HCT116 (cell line): ENCODE results near the gene RUNX2. TPM values are rescaled to one million over a fixed set of nuclear protein-coding genes. Genes with fewer than 3 reads are reported as not detected.

Source experiments
- ATAC-seq: fragments of 200-7000 bp; cut with Tn5 transposase; 2 replicates; pipeline ENCODE4 v1.9.1; 2020; ENCODE audit warnings: mild to moderate bottlenecking, moderate library complexity
- BruUV-seq: library from RNA; stranded (reverse); fragments of 400-500 nt; replicated peaks from 2 replicates; lab custom pipeline; 2021; lab: Mats Ljungman, UMichigan
- CTCF ChIA-PET: fragments of 300-600 bp; sonication (Branson Sonifier 250); formaldehyde crosslinking; loops from one replicate; lab custom pipeline; 2021; ENCODE audit warnings: antibody characterized with exemption; lab: Charles Lee
- POLR2A ChIA-PET: fragments of 300-600, 350-600 bp; sonication (Branson Sonifier 250); formaldehyde crosslinking; loops from one replicate; lab custom pipeline; 2021; ENCODE audit warnings: antibody characterized with exemption; lab: Charles Lee
- RAD21 ChIA-PET, 2 experiments: fragments of 300-600 bp; sonication (Branson Sonifier 250); formaldehyde crosslinking; loops; one replicate each; lab custom pipeline; 2023; ENCODE audit warnings: low total read pairs in 2 of 2; ENCODE audit not compliant: uncharacterized antibody in 2 of 2, unreplicated experiment in 2 of 2, low non-redundant PET in 1 of 2; lab: Charles Lee
- DNase-seq: peaks from one replicate; pipeline ENCODE4 v3.0.0-alpha.2; 2010; ENCODE audit warnings: low read depth, low spot score
- H2AFZ ChIP-seq: fragments of 200-600 bp; shearing (Covaris generic), sonication (generic); 2 replicates; pipeline ENCODE4 v1.6.1; 2017; ENCODE audit warnings: low read depth, mixed run types, mixed read lengths, antibody characterized with exemption, low read length; ENCODE audit not compliant: poor library complexity, severe bottlenecking
- H3K27ac ChIP-seq: 2 replicates; pipeline ENCODE4 v1.5.1; 2012; ENCODE audit warnings: low read depth, low read length
- H3K27me3 ChIP-seq: fragments of 200-600 bp; sonication (generic); 2 replicates; pipeline ENCODE4 v1.6.1; 2016; ENCODE audit warnings: mixed run types, low read length, mixed read lengths; ENCODE audit not compliant: insufficient read depth
- H3K36me3 ChIP-seq, 2 experiments: fragments of 200-500 bp in 1 of 2; fragments of 200-600 bp in 1 of 2; sonication (Bioruptor generic) in 1 of 2; sonication (generic) in 1 of 2; 2 replicates each; pipeline versions ENCODE4 v1.5.1 to v1.6.1; 2014 to 2016; ENCODE audit warnings: low read length in 2 of 2, inconsistent platforms in 1 of 2, mixed read lengths in 1 of 2, mixed run types in 1 of 2; ENCODE audit not compliant: insufficient read depth in 2 of 2, control insufficient read depth in 1 of 2
- H3K4me1 ChIP-seq, 2 experiments: fragments of 200-600 bp in 1 of 2; sonication (generic) in 1 of 2; 2 replicates each; pipeline versions ENCODE4 v1.5.1 to v1.6.1; 2012 to 2017; ENCODE audit warnings: low read length in 2 of 2, inconsistent platforms in 1 of 2, mild to moderate bottlenecking in 1 of 2, mixed read lengths in 1 of 2, mixed run types in 1 of 2, moderate library complexity in 1 of 2; ENCODE audit not compliant: insufficient read depth in 2 of 2, control insufficient read depth in 1 of 2
- H3K4me2 ChIP-seq: fragments of 200-600 bp; sonication (generic); 2 replicates; pipeline ENCODE4 v1.6.1; 2017; ENCODE audit warnings: mixed run types, low read length, mixed read lengths
- H3K4me3 ChIP-seq, 2 experiments: fragments of 200-600 bp in 1 of 2; sonication (generic) in 1 of 2; replicated peaks in 1 of 2; 2 replicates each; pipeline ENCODE4 v1.5.1; 2011 to 2016; ENCODE audit warnings: low read length in 2 of 2, control low read depth in 1 of 2, low read depth in 1 of 2, mild to moderate bottlenecking in 1 of 2, mixed read lengths in 1 of 2, mixed run types in 1 of 2
- H3K79me2 ChIP-seq: fragments of 200-600 bp; sonication (generic); 2 replicates; pipeline ENCODE4 v1.6.1; 2017; ENCODE audit warnings: mild to moderate bottlenecking, mixed run types, low read length, moderate library complexity, mixed read lengths; ENCODE audit not compliant: insufficient read depth
- H3K9ac ChIP-seq: fragments of 200-600 bp; sonication (generic); 2 replicates; pipeline ENCODE4 v1.6.1; 2016; ENCODE audit warnings: low read length, mixed read lengths
- H3K9me2 ChIP-seq: fragments of 200-600 bp; sonication (generic), shearing (Covaris generic); 2 replicates; pipeline ENCODE4 v1.6.1; 2017; ENCODE audit warnings: mixed run types, mild to moderate bottlenecking, moderate library complexity; ENCODE audit not compliant: insufficient read depth
- H3K9me3 ChIP-seq, 2 experiments: fragments of 200-500 bp in 1 of 2; fragments of 200-600 bp in 1 of 2; sonication (Bioruptor generic) in 1 of 2; sonication (generic) in 1 of 2; 2 replicates each; pipeline ENCODE4 v1.6.1; 2014 to 2017; ENCODE audit warnings: low read length in 2 of 2, mixed read lengths in 2 of 2, inconsistent platforms in 1 of 2, low read depth in 1 of 2, mild to moderate bottlenecking in 1 of 2, mixed run types in 1 of 2, moderate library complexity in 1 of 2; ENCODE audit not compliant: control insufficient read depth in 1 of 2, insufficient read depth in 1 of 2
- H4K20me1 ChIP-seq: fragments of 200-600 bp; sonication (generic), shearing (Covaris generic); 2 replicates; pipeline ENCODE4 v1.6.1; 2017; ENCODE audit warnings: mixed run types, mild to moderate bottlenecking, moderate library complexity; ENCODE audit not compliant: insufficient read depth
- EGR1 ChIP-seq: IDR thresholded peaks from 2 replicates; pipeline ENCODE4 v1.6.1; 2012; ENCODE audit warnings: low read depth
- JUND ChIP-seq: IDR thresholded peaks from 2 replicates; pipeline ENCODE4 v1.6.1; 2012
- RAD21 ChIP-seq: IDR thresholded peaks from 2 replicates; pipeline ENCODE4 v1.6.1; 2012; ENCODE audit warnings: low read depth, mild to moderate bottlenecking
- SIN3A ChIP-seq: IDR thresholded peaks from 2 replicates; pipeline ENCODE4 v1.6.1; 2012; ENCODE audit warnings: low read depth
- SRF ChIP-seq: IDR thresholded peaks from 2 replicates; pipeline ENCODE4 v1.6.1; 2012; ENCODE audit warnings: low read depth
- TCF7L2 ChIP-seq: IDR thresholded peaks from 2 replicates; pipeline ENCODE4 v1.7.0; 2011; ENCODE audit warnings: borderline replicate concordance, inconsistent platforms; ENCODE audit not compliant: insufficient read depth, insufficient read length; ENCODE audit errors: extremely low read depth
- ZFX ChIP-seq: fragments of 450-650 bp; IDR thresholded peaks from 2 replicates; pipeline ENCODE4 v1.6.1; 2017
- intact Hi-C: fragments of 100-400 bp; cut with micrococcal nuclease; formaldehyde crosslinking; loops from 2 replicates; pipeline ENCODE4 v1.10.0; 2022
- total RNA-seq: library from RNA; stranded (reverse); gene quantifications from one replicate; pipeline ENCODE4 v1.2.1, GENCODE V29; 2021; ENCODE audit not compliant: unreplicated experiment
- TF ChIP-seq, protein P1 (sequence below): IDR thresholded peaks from 2 replicates; pipeline ENCODE4 v1.6.1; 2011; ENCODE audit warnings: mild to moderate bottlenecking, low read length, moderate library complexity; ENCODE audit not compliant: insufficient replicate concordance; ENCODE audit errors: extremely low read depth
- TF ChIP-seq, protein P2 (sequence below), 3 experiments: fragments of 200-600 bp in 1 of 3; sonication (generic) in 1 of 3; IDR thresholded peaks in 2 of 3; conservative IDR thresholded peaks in 1 of 3; 2 replicates each; pipeline ENCODE4 v1.5.1; 2012 to 2017; ENCODE audit warnings: low read depth in 2 of 3, low read length in 2 of 3, antibody characterized with exemption in 1 of 3, borderline replicate concordance in 1 of 3, control low read depth in 1 of 3, mild to moderate bottlenecking in 1 of 3, mixed read lengths in 1 of 3, mixed run types in 1 of 3, moderate library complexity in 1 of 3; ENCODE audit not compliant: insufficient read depth in 1 of 3

RUNX2 gene
- total RNA-seq, 1 experiment from 2014 or later = 1.1 TPM

DNA sequence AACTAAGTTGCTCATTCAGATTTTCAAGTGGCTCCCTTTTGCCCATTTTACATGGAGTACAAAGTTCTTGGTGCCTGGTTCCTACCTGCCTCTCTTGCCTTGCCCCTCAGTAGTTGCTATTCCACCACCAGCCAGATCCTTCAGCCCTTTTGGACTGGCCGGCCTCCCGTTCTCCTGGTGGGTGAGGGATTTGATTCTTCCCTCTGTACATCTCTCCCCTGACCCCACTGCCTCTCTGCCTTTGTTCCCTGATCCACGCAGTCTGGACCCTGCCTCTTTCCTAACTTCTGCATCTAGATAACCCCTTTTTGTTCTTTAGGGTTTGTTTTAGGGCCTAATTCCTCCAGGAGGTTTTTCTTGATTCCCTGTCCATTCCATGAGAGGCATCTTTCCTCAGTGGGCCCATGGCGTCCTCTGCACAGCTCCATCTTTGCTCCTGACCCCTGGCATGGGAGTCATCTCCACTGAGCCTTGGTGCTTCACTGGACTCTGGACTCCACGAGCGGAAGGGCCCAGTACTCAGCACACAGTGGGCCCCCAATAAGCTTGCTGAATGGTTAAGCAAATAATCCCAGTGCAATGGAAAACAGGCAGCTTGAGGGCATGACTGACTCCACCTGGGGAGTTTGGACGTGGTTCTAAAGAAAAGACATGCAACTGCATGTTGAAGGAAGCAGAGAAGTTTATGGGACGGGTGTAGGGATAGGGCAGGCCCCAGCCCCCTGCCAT is 358.9 kb downstream of the RUNX2 start:
- Histone ChIP-seq H3K27ac (no peak overlapping the region), H3K9me2 (no peaks in the 10 kb centered on the region), H4K20me1 (no peaks in the 10 kb centered on the region), H3K36me3 (no peaks in the 10 kb centered on the region), H2AFZ (no peak overlapping the region), H3K4me2 (no peak overlapping the region), H3K4me1 (no peaks in the 10 kb centered on the region), H3K4me3 (no peak overlapping the region), H3K9ac (no peak overlapping the region), H3K9me3 (no peaks in the 10 kb centered on the region; a peak in 1 of 4 replicates), H3K27me3 (no peaks in the 10 kb centered on the region), H3K79me2 (no peaks in the 10 kb centered on the region)
- CTCF ChIA-PET = no interaction called here
- DNase-seq (no peak), ATAC-seq (no peak)
- no peak for TF ChIP-seq TCF7L2
- TF ChIP-seq, protein P1, sequence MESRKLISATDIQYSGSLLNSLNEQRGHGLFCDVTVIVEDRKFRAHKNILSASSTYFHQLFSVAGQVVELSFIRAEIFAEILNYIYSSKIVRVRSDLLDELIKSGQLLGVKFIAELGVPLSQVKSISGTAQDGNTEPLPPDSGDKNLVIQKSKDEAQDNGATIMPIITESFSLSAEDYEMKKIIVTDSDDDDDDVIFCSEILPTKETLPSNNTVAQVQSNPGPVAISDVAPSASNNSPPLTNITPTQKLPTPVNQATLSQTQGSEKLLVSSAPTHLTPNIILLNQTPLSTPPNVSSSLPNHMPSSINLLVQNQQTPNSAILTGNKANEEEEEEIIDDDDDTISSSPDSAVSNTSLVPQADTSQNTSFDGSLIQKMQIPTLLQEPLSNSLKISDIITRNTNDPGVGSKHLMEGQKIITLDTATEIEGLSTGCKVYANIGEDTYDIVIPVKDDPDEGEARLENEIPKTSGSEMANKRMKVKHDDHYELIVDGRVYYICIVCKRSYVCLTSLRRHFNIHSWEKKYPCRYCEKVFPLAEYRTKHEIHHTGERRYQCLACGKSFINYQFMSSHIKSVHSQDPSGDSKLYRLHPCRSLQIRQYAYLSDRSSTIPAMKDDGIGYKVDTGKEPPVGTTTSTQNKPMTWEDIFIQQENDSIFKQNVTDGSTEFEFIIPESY = no peak
- no peak for TF ChIP-seq RAD21
- no peak for TF ChIP-seq SRF
- TF ChIP-seq JUND = no peak
- TF ChIP-seq ZFX = no peak
- BruUV-seq = no TSS peak
- RAD21 ChIA-PET = no interaction called here
- intact Hi-C loops = no loop called here
- POLR2A ChIA-PET = no interaction called here

DNA sequence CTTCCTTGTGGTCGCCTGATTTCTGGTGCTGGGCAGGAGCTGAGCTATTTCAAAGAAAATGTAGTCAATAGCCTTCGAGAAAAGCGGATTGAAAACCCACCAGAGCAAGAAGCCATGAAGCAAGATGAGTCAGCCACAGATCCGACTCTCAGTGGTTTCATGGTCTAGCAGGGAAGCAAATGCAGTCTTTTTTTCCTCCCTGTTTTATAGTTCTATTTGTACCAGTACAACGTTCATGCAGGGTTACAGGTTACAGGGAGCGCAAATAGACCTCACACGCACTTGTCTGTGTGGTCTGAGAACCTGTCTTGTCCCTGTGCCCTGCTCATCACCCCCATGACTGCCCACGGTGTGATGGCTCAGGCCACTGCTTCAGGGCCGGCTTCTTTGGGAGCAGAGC is 359.4 kb downstream of the RUNX2 start:
- no peak overlapping the region for H3K4me3 ChIP-seq
- H3K27me3 ChIP-seq = no peaks in the 10 kb centered on the region
- no peaks in the 10 kb centered on the region for H3K9me2 ChIP-seq
- H2AFZ ChIP-seq = no peak overlapping the region
- CTCF ChIA-PET = no interaction called here
- no peak for DNase-seq
- no peak overlapping the region for H3K4me2 ChIP-seq
- H3K79me2 ChIP-seq = no peaks in the 10 kb centered on the region
- H4K20me1 ChIP-seq = no peaks in the 10 kb centered on the region
- POLR2A ChIA-PET = no interaction called here
- RAD21 ChIA-PET = no interaction called here
- no peak overlapping the region for H3K27ac ChIP-seq
- no peaks in the 10 kb centered on the region for H3K4me1 ChIP-seq
- H3K9me3 ChIP-seq = no peaks in the 10 kb centered on the region
- TF ChIP-seq TCF7L2 (no peak), RAD21 (no peak), ZFX (no peak), SIN3A (no peak), EGR1 (no peak)
- TF ChIP-seq, protein P1 = no peak
- TF ChIP-seq, protein P2, sequence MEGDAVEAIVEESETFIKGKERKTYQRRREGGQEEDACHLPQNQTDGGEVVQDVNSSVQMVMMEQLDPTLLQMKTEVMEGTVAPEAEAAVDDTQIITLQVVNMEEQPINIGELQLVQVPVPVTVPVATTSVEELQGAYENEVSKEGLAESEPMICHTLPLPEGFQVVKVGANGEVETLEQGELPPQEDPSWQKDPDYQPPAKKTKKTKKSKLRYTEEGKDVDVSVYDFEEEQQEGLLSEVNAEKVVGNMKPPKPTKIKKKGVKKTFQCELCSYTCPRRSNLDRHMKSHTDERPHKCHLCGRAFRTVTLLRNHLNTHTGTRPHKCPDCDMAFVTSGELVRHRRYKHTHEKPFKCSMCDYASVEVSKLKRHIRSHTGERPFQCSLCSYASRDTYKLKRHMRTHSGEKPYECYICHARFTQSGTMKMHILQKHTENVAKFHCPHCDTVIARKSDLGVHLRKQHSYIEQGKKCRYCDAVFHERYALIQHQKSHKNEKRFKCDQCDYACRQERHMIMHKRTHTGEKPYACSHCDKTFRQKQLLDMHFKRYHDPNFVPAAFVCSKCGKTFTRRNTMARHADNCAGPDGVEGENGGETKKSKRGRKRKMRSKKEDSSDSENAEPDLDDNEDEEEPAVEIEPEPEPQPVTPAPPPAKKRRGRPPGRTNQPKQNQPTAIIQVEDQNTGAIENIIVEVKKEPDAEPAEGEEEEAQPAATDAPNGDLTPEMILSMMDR (IDR thresholded peaks at IDR 0.05 in 2 of 3, conservative IDR thresholded peaks at IDR 0.05 in 1 of 3; ENCODE audit: borderline replicate concordance in 1 of 3, insufficient read depth in 1 of 3, low read depth in 2 of 3, low read length in 2 of 3) = no peak
- TF ChIP-seq, all 23 proteins: peak for 0
- intact Hi-C loops = no loop called here
- ATAC-seq = no peak
- no TSS peak for BruUV-seq
- Histone ChIP-seq H3K36me3 (no peaks in the 10 kb centered on the region), H3K9ac (no peak overlapping the region)
